A673 (cell line): ENCODE data around the gene DNAJB13. TPM values are rescaled to one million over a fixed set of nuclear protein-coding genes. Genes with fewer than 3 reads are reported as not detected.

Experiments
- BruUV-seq: library from RNA; stranded (reverse); fragments of 400-500 nt; replicated peaks from 2 replicates; lab custom pipeline; 2021; lab: Mats Ljungman, UMichigan
- CTCF ChIA-PET: fragments of 300-600 bp; sonication (Branson Sonifier 250); formaldehyde crosslinking; loops from one replicate; lab custom pipeline; 2022; ENCODE audit warnings: antibody characterized with exemption; lab: Charles Lee
- POLR2A ChIA-PET: fragments of 300-600 bp; sonication (Branson Sonifier 250); formaldehyde crosslinking; loops from one replicate; lab custom pipeline; 2022; ENCODE audit warnings: antibody characterized with exemption; ENCODE audit not compliant: low non-redundant PET; lab: Charles Lee
- DNase-seq: peaks from one replicate; pipeline ENCODE4 v3.0.0-alpha.2; 2015; ENCODE audit warnings: low spot score
- H3K27ac ChIP-seq: fragments of 200-600 bp; sonication (generic); 2 replicates; pipeline ENCODE4 v1.5.1; 2016; ENCODE audit warnings: mixed run types, low read depth, mild to moderate bottlenecking, mixed read lengths, antibody characterized with exemption, low read length; ENCODE audit not compliant: poor library complexity, severe bottlenecking
- H3K27me3 ChIP-seq: fragments of 200-600 bp; sonication (generic); replicated peaks from 2 replicates; pipeline ENCODE4 v1.6.1; 2017; ENCODE audit warnings: mixed run types, low read depth, mild to moderate bottlenecking, mixed read lengths, antibody characterized with exemption, low read length; ENCODE audit not compliant: insufficient read depth, poor library complexity
- H3K36me3 ChIP-seq: fragments of 200-600 bp; sonication (generic); 2 replicates; pipeline ENCODE4 v1.6.1; 2016; ENCODE audit warnings: mixed run types, mild to moderate bottlenecking, mixed read lengths, antibody characterized with exemption, low read length; ENCODE audit not compliant: insufficient read depth, poor library complexity, severe bottlenecking
- H3K4me1 ChIP-seq: fragments of 200-600 bp; sonication (generic); 2 replicates; pipeline ENCODE4 v1.6.1; 2017; ENCODE audit warnings: mixed run types, mild to moderate bottlenecking, mixed read lengths, antibody characterized with exemption, low read length; ENCODE audit not compliant: insufficient read depth, poor library complexity, severe bottlenecking
- H3K4me3 ChIP-seq: fragments of 200-600 bp; sonication (generic); 2 replicates; pipeline ENCODE4 v1.5.1; 2016; ENCODE audit warnings: low read depth, mixed run types, mild to moderate bottlenecking, mixed read lengths, low read length; ENCODE audit not compliant: poor library complexity, severe bottlenecking
- H3K9me3 ChIP-seq: fragments of 200-600 bp; sonication (generic); 2 replicates; pipeline ENCODE4 v1.6.1; 2016; ENCODE audit warnings: mixed run types, low read depth, mild to moderate bottlenecking, mixed read lengths, antibody characterized with exemption, low read length; ENCODE audit not compliant: poor library complexity, severe bottlenecking
- CTCF ChIP-seq: fragments of 300-800, 200-600 bp; sonication (generic); conservative IDR thresholded peaks from 2 replicates; pipeline ENCODE4 v1.5.1; 2017; ENCODE audit warnings: low read depth, mild to moderate bottlenecking, antibody characterized with exemption, low read length, moderate library complexity, mixed read lengths
- EZH2 ChIP-seq: fragments of 200-600 bp; sonication (generic); IDR thresholded peaks from 2 replicates; pipeline ENCODE4 v1.6.1; 2017; ENCODE audit warnings: borderline replicate concordance, low read depth, mild to moderate bottlenecking, mixed read lengths, antibody characterized with exemption, low read length; ENCODE audit not compliant: poor library complexity, severe bottlenecking
- intact Hi-C: fragments of 100-400 bp; cut with micrococcal nuclease; formaldehyde crosslinking; loops from one replicate; pipeline ENCODE4 v1.10.0; 2022; ENCODE audit not compliant: unreplicated experiment
- total RNA-seq: library from RNA; stranded (reverse); gene quantifications from 2 replicates; pipeline ENCODE4 v1.2.3, GENCODE V29; 2021

DNAJB13 gene
- total RNA-seq, 1 experiment from 2014 or later, result 0.41 TPM

- POLR2A ChIA-PET, result no interaction called here
- Histone ChIP-seq H3K4me1 (no peaks in the 10 kb centered on the region), H3K36me3 (no peaks in the 10 kb centered on the region), H3K27ac (no peak overlapping the region), H3K4me3 (no peak overlapping the region), H3K9me3 (no peaks in the 10 kb centered on the region), H3K27me3 (no peaks in the 10 kb centered on the region)
- TF ChIP-seq EZH2 (no peak), CTCF (no peak)
- no peak for DNase-seq
- intact Hi-C loops, result no loop called here
- CTCF ChIA-PET, result no interaction called here
- BruUV-seq, result no TSS peak
Measured at GRCh38 chr11:74014880-74015279, 64.1 kb downstream of the DNAJB13 start.

- no TSS peak for BruUV-seq
- DNase-seq, result no peak
- intact Hi-C loops, result no loop called here
- no peaks in the 10 kb centered on the region for H3K27me3 ChIP-seq
- H3K36me3 ChIP-seq, result no peaks in the 10 kb centered on the region
- CTCF ChIA-PET, result no interaction called here
- H3K9me3 ChIP-seq, result no peaks in the 10 kb centered on the region
- TF ChIP-seq CTCF (no peak), EZH2 (no peak)
- POLR2A ChIA-PET, result interaction anchor here (0.6 kb wide), 1 partner anchor 147 kb away, joined by 8 read pairs; no protein-coding TSS in a partner anchor
- no peak overlapping the region for H3K27ac ChIP-seq
- no peak overlapping the region for H3K4me3 ChIP-seq
- H3K4me1 ChIP-seq, result no peaks in the 10 kb centered on the region
Measured at GRCh38 chr11:74015919-74016684, 65.3 kb downstream of the DNAJB13 start.

- intact Hi-C loops, result no loop called here
- no peaks in the 10 kb centered on the region for H3K36me3 ChIP-seq
- DNase-seq, result no peak
- ChIA-PET CTCF (no interaction called here), POLR2A (no interaction called here)
- H3K4me1 ChIP-seq, result no peaks in the 10 kb centered on the region
- no peak for TF ChIP-seq CTCF
- no peak for TF ChIP-seq EZH2
- no peak overlapping the region for H3K27ac ChIP-seq
- no peak overlapping the region for H3K4me3 ChIP-seq
- no peaks in the 10 kb centered on the region for H3K27me3 ChIP-seq
- no TSS peak for BruUV-seq
- H3K9me3 ChIP-seq, result no peaks in the 10 kb centered on the region
Measured at GRCh38 chr11:74017631-74018030, 66.8 kb downstream of the DNAJB13 start.
